NCI-H2107 treated with DMSO at 0.1 percent for 48 hours (cell line): ENCODE measurements around the gene SLAMF9.

Experiments used
- DNase-seq: peaks from one replicate; lab custom pipeline; 2025; ENCODE audit not compliant: unreplicated experiment; lab: John Stamatoyannopoulos, UW

SLAMF9 gene

GRCh38 chr1:159902541-159902940, 51.5 kb downstream of the SLAMF9 start:
- no peak for DNase-seq
